Activated CD4-positive, alpha-beta T cell treated with anti-CD3 and anti-CD28 coated beads, Interleukin-2, amount 50 U/mL, for 24 hours (primary cell): Measurements from ENCODE around the gene IP6K3.

Source experiments
- DNase-seq, 2 donors: peaks; one replicate each; pipeline ENCODE4 v3.0.0-alpha.2; 2020; ENCODE audit warnings: low read depth in 1 of 2, low spot score in 1 of 2

The IP6K3 gene

DNA sequence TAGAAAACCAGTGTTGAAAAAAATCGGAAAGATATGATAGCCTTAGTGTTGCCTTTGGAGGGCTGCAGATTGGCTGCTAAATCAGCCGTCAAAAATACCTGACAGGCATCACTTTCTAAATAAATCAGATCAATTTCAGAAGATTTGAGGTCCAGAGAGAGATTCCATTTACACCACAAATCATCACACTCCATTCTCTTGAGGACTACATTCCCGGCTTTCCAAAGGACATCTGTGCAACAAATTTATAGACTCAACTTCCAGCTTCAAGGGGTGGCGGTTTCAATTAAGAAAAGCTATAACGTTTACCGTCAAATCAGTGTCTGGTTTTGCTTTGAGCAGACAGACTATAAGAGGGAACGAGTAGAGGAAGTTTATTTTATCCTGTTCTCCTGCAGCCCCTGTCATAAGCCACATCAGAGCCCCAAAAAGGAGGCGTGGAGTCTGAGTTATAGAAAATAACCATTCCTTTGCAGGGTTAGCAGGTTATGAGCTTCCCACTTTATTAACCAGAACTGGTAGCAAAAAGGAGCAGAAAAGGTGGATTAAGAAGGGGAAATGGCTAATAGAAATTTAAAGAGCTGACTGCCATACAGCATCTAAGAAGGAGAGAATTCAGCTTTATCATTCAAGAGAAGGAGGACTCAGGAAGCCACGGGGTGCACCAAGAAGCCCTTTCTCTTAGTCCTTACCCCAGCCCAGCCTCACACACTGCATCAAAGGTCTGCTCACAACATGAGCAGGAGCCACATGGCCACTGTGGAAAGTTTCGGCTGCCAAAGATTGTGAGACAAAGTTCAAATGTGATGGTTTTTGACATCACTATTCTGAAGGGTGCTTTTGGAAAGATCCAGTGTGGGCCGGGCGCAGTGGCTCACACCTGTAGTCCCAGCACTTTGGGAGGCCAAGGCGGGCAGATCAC lies 22.3 kb downstream of the IP6K3 start:
- no peak for DNase-seq

DNA sequence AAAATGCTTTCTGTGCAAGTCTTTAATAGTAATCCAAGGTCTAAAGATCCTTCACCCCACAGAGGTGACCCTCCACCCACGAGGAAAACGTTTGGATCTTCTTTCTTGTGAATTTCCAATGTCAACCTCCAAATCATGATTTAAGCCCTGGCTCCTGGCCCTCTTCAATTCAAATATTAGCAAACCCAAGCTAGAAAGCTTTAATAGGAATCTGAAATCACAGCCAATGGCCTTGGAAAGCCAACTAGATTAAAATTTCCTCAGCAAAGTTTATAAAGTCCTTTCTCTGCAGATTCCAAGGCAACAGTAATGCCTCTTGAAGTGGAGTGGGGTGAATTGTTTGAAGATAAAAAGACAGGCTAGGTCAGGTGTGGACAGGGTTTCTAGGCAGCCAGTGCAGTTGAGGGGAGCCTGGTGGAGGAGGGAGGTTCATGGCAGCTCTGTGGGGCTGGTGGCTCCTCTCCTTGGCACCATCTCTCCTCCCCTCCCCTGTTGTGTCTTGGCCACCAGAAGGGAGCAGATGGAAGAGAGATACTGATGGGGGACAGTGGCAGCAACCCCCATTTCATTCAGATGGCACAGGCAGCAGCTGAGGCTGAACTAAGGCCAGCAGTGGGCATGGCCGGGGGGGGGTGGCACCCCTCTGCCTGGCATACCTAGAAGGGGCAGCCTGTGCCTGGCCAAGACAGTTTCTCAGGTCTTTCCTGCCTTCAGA lies 23.2 kb downstream of the IP6K3 start:
- DNase-seq: no peak

DNA sequence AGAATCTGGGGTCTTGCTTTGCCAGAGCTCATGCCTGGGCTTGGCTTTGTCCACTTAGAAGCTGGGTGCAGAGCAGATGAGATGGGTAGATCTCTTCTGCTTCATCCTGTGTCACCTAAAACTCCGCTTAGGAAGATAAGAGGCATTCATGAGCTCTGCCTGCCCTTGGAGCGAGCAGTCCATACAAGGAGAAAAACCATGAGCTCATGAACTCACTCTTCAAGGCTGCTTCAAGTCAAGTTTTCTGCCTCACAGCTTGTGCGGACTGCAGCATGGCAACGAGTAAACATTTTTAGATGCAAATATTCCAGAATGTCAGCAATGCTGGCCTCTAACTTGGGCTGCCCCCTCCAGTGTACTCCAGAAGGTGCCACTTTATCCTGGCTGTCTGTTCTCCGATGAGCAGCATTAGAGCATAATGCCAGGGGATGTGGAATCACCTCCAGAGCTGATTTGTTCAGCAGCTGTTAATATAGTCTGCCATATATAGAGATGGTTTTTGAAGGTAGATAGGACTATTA lies 24.5 kb downstream of the IP6K3 start:
- no peak for DNase-seq

DNA sequence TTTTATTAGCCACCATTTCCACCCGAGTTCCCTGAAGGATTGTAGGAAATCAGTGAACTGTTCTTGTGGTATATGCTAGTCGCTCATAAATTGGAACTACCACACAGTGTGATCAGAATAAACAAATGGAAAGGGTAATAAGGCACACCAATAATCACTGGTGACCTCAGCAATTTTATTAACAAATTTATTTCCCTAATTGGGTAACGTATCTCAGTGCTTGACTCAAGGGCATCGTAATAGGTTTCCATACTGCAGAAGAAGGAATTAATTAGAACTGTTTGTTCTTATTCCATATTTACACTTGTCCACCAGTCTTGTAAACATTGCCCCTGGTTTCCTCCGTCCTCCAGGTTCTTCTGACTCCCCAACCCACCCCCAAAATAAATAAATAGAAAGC lies 25.2 kb downstream of the IP6K3 start:
- DNase-seq: no peak

DNA sequence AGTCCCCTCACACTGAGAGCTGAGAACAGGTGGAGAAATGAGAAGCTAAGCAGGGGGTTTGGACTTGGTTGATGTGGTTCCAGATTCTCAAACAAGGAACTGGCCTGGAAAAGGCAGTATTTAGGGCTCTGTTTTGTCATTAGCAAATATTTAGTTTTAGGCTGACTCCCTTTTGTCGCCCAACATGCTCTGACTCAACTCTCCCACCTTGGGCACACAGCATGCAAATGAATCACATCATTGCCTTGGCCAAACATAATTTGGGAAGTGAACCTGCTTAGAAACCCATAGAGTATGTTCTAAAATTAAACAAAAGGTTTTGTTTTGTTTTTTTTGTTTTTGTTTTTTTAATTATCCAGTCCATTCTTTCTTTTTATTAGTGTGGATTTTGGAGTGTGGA lies 25.7 kb downstream of the IP6K3 start:
- no peak for DNase-seq

DNA sequence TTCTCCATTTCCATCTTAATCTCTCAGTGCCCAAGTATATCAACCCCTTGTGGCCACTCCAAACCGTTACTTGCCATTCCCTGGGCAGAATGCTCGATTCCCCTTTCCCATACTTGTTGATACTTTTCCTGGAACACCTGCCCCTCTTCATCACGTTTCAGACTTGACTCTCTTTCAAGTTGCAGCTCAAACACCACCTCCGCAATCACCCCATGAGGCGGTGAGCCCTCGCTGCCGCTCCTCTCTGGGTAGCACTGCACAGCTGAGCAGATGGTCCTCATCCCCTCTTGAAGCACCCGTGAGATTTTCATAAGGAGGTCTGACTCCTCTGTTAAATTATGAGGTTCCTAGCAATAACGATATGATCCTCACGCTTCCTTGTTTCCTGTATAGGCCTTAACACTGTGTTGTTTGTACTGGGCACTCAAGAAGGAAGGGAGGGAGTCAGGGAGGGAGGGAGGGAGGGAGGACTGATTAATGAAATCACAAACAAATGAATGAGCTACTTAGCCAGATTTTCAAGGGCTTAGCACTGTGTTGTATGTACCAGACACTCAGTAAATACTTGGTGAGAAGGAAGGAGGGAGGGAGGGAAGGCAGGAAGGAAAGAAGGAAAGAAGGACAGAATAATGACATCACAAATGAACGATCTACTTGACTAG lies 27.2 kb downstream of the IP6K3 start:
- DNase-seq: no peak

DNA sequence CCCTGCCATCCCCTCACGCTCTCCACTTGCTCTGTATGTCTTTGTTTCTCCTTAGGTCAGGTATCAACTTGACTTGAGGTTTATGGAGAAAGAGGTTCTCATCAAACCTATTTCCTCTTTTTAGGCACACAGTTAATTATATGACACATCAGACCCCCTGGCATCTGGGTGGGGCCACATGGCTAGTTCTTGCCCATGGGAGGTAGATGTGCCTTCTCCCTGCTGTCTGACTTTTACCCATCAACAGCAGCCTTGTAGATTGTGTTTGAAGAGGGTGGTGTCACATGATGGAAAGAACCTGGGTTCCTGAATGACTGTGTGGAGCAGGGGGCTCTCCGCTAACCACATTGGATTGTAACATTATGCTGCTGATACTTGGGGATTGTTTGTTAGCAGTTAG lies 28.0 kb downstream of the IP6K3 start:
- no peak for DNase-seq

DNA sequence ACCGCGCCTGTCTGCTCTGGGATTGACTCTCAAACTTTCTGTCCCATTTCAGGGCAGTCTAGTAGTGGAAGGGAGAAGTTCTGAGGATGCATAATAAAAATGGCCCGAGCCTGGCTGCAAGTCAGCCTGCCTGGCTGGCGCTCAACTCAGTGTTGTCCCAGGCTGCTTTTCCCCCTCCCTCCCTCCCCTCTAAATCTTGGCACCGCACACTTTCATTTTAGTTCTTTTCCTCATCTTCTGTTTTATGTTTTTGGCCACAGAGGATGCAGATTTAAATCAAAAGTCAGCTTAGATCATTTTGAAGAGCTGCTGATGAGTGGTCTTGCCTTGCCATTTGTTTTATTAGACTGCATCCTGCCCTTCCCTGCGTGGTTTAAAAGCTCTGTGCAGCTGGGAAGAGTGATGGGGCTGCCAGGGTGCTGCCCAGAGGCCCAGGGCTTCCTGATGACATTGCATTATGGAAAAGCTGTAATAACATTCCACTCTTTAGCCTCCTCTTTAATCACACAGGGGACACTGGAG lies 28.7 kb downstream of the IP6K3 start:
- no peak for DNase-seq

DNA sequence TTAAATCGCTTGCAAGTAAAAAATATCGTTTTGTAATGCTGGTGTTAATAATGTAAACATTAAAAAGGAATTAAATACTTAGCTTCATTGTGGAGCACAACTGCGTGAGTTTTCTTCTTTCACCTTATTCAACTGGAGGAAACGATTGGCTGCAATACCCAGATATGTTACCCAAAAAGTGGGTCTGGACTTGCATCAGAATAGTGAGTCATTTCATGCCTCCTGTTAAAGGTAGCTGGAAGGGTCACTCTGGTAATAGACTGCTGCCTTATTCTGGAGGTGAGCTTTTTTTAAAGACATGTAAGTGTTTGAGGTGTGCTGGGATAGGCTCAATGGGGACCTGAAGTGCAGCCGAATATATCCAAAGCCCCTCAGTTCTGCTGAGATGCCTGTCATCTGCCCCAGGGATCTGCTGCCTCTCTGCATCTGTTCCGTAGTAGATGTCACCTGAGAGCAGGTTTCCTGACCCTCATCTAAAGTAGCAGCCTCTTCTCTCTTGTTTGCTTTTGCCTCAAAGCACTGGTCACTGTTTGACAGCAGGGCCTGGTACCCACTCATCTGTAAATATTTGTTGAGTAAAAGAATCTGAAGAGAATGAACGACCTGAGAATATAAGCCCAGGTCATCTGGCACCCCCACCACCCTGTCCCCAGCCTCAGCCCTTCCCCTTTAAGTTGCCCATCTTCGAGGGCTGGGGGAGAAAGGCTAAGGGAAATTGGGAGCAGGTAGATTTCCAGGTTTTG lies 29.6 kb downstream of the IP6K3 start:
- no peak for DNase-seq

DNA sequence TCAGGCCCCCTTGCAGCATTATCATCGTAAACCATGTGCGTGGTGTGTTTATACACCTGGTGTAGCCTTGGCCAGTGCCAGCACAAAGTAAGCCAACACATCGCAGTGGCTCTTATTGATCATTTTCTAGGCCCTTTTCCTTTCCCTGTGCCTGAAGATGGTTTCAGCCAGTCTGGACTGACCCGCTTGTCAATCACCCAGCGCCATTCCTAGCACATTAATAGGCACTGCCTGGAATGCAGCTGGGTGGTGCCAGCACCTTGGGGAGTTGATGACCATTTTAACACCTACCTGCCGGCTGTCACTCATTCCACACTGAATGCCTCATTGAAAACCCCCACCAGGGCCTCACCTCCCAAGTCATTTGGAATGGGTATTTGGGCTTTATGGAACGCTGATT lies 30.3 kb downstream of the IP6K3 start:
- DNase-seq: no peak

DNA sequence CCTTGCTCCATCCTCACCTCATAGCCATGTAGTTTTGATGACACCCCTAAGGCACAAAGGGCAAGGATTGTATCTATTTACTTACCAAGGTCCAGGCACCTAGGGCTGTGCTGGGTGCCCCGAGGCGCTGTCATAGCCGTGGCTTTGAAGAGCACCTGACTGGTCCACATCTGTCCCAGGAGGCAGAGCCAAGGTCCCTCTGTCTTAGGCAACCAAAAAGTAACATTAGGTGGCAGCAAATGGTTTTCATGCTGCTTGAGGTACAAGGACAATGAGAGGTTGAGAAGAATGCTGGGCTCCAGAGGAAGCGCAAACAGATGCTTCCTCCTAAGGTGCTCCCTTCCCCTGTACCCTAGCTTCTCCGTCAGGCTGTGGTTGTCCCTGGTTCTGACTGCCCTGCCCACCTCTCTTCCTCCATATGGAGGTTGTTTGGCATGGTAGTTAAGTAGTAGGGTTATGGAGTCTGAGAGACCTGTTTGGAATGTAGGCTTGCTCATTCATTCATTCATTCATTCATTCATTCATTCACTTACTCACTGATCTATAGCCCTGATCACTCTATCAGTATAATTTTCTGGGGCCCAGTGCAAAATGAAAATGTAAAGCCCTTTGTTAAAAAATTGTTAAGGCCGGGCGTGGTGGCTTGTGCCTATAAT lies 32.2 kb downstream of the IP6K3 start:
- no peak for DNase-seq

DNA sequence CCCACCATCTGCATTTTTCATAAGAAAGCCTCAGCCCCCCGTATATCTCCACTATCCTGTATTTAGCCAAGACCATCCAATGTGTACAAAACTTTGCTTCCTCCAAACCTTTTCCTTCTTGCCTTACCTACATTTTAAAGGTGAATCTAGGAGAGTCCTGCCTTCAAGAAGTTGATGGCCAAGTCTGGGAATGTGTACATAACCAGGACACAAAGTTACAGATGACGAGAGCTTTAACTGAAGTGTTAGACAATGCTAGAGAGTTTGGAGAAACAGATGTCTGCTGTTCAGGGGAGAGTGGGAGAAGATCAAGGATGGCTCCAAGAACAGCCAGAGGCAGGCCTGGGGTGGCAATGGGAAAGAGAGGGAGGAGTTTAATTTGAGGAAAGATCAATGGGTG lies 32.9 kb downstream of the IP6K3 start:
- no peak for DNase-seq

DNA sequence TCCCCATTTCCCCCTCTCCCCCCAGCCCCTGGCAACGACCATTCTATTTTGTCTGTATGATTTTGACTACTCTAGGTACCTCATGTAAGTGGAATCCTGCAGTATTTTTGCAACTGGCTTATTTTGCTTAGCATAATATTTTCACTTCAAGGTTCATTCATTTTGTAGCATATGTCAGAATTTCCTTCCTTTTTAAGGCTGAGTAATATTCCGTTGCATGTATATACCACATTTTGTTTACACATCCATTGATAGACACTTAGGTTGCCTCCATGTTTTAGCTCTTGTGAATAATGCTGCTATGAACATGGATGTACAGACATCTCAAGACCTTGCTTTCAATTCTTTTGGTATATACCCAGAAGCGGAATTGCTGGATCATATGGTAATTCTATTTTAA lies 33.8 kb downstream of the IP6K3 start:
- no peak for DNase-seq

DNA sequence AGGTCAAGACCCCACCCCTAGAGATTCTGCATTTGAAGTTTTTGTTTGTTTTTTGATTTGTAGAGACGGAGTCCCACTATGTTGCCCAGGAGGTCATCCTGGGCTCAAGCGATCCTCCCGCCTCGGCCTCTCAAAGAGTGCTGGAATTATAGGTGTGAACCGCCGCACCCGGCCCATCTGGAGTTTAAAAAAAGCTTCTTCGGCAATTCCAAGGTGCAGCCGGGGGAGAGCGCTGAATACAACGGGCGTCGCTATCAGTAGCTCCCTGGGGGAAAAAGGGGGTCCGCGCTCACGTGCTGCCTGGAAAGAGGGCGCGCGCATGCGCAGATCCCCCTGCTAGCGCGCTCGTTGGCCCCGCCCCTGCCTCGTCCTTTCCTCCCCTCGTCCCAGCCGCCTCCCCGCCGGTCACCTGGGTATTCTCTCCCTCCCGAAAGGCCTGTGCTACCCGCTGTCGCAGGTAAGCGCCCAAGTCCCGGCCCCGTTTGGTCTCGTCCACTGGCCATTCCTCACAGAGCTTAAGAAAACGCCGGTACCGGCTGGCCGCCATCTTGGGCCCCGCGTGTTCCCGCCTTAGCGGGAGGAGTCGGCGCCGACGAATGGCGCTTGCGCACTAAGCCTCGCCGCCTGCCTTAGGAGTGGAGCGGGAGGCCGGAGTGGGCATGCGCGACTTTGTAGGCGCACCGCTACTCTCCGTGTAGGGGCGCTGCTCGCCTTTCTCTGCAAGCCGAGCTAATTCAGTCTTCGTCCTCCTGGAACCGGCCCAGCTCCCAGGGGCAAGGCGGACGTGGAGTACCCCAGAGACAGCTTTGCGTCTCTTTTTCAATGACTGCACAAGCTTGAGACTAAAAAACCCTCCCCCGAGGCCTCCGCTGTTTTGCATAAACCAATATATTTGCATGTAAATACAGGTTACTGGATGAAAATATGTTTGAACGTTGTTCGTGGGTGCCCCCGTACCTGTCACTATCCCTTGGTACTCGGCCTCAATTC lies 35.3 kb downstream of the IP6K3 start, which contains the start of gene UQCC2:
Gene UQCC2, minus strand, starts transcription at position 561 of the 990 bp plus-strand sequence. Its CDS starts 14 bp downstream, at position 547.
- peak; percentile 95 to 96 for DNase-seq

DNA sequence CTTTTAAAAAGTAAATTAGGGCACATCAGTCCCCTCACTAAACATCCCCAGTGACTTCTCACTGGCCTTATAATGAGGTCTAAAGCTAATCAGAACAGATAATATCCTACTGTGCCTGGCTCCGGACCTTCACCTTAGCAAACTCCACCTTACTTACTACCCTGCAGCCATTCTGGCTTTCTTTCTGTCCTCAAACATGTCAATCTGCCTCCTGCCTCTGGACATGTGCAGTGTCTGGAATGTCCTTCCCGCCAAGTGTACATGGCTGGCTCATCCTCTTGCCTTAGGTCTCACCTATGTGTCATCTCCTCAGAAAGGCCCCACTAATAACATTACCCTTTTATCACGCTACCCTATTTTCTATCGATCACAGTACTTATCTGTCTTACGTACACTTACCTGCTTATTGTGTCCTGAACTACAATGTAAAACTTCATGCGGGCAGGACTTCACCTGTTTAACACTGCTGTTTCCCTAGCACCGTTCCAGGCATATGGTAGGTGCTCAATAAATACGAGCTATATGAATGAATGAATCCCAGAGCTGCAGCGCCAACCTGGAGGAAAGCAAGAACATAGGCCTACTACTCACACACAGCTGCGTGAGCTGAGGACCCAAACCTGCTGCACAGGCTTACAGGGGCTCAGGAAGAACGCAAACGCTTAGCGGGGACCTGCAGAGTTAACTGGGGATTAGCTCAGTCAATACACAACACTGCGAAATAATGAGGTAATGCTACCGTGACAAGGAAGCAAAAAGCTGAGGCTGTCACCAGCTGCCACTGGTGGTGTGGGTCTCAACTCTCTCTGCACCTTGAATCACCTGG lies 36.2 kb downstream of the IP6K3 start:
- DNase-seq: no peak

DNA sequence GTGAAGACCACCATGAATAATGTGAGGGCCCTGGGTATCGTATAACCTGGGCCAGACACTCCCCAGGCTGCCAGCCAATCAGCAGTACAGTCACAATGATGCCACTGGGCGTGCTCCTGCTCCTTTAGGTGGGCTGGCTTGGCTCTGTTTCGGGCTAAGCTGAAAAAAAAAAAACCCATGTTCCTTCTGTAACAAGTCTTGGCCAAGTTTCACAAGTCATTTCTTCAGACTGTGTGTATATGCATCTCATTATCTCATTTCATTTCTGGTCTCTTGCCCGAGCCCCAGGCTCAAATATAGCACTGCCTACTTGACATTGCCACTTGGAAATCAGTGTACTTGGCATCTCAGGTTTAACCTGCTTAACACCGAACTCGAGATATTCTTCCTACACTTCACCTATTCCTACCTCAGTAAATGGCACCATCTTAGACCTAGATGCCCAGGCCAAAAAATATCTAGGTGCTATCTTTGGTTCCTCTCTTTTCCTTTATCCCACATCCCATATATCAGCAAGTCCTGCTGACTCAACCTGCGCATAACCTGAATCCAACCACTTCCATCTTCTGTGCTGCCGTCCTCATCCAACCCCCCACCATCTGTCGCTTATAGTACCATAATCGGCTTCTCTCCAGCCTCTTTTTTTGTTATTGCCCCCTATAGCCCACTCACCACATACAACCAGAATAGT lies 37.0 kb downstream of the IP6K3 start:
- DNase-seq: no peak

DNA sequence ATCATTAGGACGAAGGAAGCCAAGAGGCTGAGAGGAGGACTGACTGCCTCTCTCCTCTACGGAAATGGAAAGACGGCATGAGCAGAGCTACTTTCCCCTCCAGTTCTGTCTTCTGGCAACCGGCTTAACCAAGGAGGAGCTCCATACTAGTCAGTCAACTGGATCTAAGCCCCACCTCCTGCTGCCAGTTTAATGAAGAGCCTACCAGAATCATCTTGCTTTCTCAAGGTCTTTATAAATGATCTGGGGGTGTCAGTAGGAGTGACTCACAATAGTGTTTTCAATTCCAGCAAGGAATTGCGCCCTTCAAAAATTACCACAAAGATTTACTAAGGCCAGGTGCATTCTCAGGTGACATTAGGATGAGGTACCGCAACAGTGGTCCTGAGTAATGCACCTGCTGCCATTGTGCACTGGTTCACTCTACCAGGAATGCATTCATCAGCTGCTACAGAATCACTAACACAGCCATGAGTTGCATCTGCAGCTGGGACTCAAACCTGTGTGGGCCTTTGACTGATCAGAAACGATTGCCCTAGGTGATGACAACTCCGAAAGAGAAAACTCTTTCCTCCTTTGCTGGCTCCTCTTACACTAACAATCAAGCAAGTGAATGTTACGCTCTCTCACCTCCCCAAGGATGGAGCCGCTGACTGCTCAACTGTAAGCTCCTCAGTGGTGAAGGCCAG lies 38.0 kb downstream of the IP6K3 start:
- no peak for DNase-seq
